ENCODE measurements around the gene SUV39H1.
"Not testable (repeated sequence)": the region's sequence is repeated elsewhere in the genome, so short reads cannot be mapped to it uniquely, and the experiment has no call there.

SUV39H1 gene

DNA sequence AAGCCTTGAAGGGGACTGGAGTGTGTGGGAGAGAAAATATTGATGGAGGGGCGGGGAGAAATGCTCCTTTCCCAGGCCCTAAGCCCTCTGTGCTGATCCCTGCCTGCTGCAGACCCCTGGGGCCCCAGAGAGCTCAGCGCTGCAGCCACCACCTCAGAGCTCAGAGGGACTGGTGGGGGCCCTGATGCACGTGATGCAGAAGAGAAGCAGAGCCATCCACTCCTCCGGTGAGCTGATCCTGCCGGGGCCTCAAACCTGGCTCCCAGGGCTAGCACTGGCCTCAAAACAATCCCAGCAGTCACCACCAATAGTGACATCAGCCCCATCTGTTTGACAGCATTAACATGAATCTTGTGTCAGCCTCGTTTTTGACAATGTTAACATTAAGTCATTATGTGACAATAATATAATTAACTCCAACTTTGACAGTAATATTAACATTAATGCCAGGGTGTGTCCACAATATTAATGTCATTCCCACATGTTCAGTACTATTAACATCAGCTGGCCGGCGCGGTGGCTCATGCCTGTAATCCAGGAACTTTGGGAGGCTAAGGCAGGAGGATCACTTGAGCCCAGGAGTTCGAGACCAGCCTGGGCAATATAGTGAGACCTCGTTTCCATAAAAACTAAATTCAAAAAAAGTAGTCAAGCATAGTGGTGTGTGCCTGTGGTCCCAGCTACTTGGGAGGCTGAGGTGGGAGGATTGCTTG lies 7.2 kb upstream of the SUV39H1 start:
- no peak for DNase-seq

DNA sequence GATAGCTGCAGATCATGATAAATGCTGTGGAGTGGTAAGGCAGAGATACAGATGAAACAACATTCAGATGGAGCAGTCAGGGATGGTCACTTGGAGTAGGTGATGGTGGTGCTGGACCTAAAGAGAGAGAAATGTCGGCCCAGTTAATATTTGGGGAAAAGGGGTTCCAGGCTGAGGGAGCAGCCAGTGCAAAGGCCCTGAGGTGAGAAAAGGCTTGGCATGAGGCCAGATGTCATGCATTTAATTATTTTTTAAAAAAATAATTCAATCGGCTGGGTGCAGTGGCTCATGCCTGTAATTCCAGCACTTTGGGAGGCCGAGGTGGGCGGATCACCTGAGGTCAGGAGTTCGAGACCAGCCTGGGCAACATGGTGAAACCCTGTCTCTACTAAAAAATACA lies 4.8 kb upstream of the SUV39H1 start:
- DNase-seq: not testable (repeated sequence)

GRCh38 chrX:48694776-48695533 lies 1.6 kb upstream of the SUV39H1 start:
- DNase-seq: no peak

DNA sequence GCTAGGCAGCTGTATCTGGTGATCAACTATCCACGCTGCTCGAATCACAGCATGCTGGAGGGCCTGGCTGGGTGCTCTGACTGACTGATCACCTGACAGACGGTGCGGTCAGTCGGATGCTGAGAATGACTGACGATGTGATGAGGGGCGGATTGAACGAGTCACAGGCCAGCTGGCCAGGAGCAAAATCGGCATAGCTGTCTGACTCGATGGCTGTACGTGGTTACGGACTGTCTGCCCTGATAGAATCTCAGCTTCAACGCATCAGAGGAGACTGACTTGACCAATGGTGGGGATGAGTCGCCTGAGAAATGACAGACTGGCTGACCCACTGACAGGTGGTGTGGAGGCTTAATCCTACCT lies 1.0 kb upstream of the SUV39H1 start:
- no peak for DNase-seq

- DNase-seq: no peak
Measured at GRCh38 chrX:48695925-48696300, 621 bp upstream of the SUV39H1 start.

GRCh38 chrX:48696909-48697727 lies 584 bp downstream of the SUV39H1 start:
- peak; percentile 59 for DNase-seq

DNA sequence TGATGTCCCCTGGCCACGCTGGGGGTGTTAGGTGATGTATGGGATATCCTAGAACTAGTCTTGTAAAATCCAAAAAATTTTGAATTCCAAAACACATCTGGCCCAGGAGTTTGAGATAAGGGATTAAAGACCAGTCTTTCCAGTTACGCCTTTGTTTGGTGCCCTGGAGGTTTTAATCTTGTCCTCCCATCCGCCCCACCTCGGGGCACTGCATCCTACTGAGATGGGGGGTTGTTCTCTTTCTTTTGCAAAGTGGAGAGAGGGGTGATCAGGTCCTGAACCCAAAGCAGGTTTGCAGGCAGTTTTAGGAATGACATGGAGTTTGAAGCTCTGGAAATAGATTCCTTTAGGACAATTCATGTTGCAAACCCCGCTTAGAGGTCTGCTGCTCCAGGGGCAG lies 1.8 kb downstream of the SUV39H1 start:
- no peak for DNase-seq

- no peak for DNase-seq
Measured at GRCh38 chrX:48700246-48700645, 3.7 kb downstream of the SUV39H1 start.

- DNase-seq: no peak
Measured at GRCh38 chrX:48700951-48701653, 4.6 kb downstream of the SUV39H1 start.

- DNase-seq: no peak
Measured at GRCh38 chrX:48702032-48702431, 5.5 kb downstream of the SUV39H1 start.

GRCh38 chrX:48702716-48703115 lies 6.2 kb downstream of the SUV39H1 start:
- no peak for DNase-seq

DNA sequence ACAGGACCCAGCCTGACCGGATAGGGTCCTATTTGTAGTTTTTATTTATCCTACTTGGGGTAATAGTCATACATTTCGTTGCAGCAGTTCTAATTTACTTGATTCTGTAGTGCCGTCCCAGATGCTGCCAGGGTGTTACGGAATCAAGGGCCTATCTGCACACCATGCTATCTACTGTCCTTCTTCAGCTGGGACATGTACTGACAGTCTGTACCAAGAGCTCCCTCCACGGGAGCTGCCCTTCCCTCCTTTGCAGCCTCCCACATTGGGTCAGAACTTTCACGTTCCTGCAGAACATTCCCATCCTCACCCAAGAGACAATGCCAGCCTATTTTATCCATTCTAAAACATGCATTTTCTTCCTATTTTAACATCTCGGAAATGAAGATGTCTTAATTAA lies 6.7 kb downstream of the SUV39H1 start:
- DNase-seq: no peak

DNA sequence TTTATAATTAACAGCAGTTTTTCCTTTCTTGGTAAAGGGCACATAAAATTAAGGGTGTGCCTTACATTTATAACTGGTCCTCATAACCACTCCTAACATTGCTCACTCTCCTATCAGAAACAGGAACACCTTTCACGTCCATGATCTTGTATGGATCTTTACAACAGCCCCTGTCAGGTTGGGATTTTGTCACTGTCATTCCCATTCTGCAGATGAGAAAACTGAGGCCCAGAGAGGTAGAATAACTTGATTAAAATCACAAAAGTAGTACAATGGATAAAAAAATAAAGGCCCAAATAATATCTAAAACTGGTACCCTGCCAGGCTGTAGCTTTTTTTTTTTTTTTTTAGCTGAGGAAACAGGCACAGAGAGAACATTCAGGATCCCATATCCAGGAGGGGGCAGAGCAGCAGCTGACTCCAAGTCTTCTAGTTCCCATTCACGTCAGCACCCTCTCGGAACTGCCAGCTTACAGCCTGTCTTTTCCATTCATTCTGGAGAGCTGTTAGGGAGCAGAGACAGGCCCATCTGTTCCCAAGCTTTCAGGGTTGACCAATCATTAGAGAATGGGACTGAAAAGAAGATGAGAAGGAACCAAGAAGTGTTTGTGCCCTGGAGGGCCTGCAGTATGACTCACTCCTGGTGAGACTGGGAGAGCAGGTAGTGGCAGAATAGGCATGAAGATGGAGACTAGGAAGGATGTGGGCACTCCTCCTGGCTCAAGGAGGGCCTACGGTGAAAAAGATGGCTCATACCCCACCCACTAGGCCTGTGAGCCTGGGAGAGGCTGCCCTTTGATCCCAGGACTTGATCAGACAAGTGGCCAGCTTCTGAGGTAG lies 7.3 kb downstream of the SUV39H1 start:
- DNase-seq: no peak

DNA sequence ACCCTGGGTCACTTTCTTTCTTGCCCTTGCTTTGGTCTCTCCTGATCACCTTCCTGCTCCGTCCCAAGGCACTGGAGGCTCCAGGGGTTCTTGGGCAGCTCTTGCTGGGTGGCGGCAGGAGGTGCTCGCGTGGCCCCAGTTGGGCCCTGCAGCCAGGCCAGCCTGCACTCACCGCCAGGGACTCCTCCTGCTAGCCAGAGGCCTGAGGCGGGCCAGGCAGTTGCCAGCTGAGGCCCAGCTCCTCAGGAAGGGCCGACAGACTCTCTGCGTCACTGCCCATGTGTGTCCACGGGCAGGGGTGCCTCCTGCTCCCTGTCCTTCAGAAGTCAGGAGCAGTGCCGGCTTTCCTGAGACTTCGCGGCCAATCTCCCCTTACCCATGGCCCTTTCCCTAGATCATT lies 9.3 kb downstream of the SUV39H1 start:
- no peak for DNase-seq

GRCh38 chrX:48709522-48710112 lies 13.1 kb downstream of the SUV39H1 start:
- no peak for DNase-seq

- no peak for DNase-seq
Measured at GRCh38 chrX:48711162-48711928, 14.8 kb downstream of the SUV39H1 start.

GRCh38 chrX:48711929-48712505 lies 15.5 kb downstream of the SUV39H1 start:
- no peak for DNase-seq

DNA sequence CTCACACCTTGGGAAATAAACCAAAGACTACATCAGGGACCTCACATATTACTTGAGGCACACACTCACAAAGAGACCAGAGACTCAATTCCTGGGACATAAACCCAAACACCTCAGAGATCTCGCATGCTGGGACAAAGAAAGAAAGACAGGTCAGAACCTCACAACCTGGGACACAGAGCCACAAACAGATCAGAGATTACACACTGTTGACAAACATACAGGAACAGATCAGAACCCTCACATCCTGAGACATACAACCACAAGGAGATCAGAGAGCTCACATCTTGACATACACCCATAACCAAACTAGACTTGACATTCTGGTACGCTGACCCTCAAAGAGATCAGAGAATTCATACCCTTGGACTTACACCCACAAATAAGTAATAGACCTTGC lies 17.3 kb downstream of the SUV39H1 start:
- no peak for DNase-seq

- DNase-seq: no peak
Measured at GRCh38 chrX:48714573-48714972, 18.0 kb downstream of the SUV39H1 start.

- no peak for DNase-seq
Measured at GRCh38 chrX:48715072-48715471, 18.5 kb downstream of the SUV39H1 start.

All from 8988T (cell line).